ENCODE data around the gene ZNF81.
"Not testable (repeated sequence)": the region's sequence is repeated elsewhere in the genome, so short reads cannot be mapped to it uniquely, and the experiment has no call there.

Gene ZNF81

DNA sequence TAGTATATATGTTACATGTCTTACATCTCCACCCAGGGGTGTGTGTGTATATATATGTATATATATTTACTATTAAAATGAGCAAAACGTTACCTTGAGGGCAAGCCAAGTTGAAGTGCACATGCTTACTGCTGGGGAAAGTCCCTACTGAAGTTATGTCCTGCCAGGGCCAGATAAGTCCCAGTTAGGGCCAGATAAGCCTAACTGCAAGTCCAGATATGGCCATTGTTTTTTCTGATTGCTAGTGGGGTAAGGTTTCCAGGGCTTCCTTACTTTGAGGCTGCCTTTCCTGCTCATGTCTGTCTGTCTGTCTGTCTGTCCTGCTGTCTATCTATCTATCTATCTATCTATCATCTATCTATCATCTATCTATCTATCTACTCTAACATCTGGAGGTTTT is 19.3 kb upstream of the ZNF81 start:
- no peak overlapping the region for H3K4me3 Mint-ChIP-seq
- H3K4me1 Mint-ChIP-seq (ENCODE audit: low read depth): peaks cover under 1% of the 10 kb centered on the region
- H3K27me3 Mint-ChIP-seq: no peaks in the 10 kb centered on the region
- H3K9me3 Mint-ChIP-seq (ENCODE audit: low read depth): no peaks in the 10 kb centered on the region
- no peaks in the 10 kb centered on the region for H3K36me3 Mint-ChIP-seq
- no peak overlapping the region for H3K27ac Mint-ChIP-seq

DNA sequence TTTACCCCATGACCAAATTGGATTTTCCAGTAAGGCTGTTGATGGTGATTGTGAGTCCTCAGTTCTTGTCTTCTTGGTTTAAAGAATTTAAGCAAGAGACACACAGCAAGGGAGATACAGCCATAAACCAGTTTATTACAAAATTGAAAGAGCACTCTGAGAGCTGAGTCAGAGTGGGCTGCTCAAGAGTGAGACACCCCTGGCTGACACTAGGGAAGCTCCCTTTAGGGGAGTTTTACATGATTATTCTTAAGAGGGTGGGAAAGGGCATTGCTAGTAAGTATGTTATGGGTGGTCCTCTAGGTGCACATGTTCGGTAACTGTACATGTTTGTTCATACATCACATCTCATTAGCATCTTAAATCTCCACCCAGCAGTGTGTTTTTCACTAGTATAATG is 18.8 kb upstream of the ZNF81 start:
- Mint-ChIP-seq H3K36me3 (no peaks in the 10 kb centered on the region), H3K9me3 (ENCODE audit: low read depth) (no peaks in the 10 kb centered on the region), H3K4me1 (ENCODE audit: low read depth) (peaks cover 5% of the 10 kb centered on the region), H3K4me3 (no peak overlapping the region), H3K27me3 (no peaks in the 10 kb centered on the region), H3K27ac (no peak overlapping the region)

DNA sequence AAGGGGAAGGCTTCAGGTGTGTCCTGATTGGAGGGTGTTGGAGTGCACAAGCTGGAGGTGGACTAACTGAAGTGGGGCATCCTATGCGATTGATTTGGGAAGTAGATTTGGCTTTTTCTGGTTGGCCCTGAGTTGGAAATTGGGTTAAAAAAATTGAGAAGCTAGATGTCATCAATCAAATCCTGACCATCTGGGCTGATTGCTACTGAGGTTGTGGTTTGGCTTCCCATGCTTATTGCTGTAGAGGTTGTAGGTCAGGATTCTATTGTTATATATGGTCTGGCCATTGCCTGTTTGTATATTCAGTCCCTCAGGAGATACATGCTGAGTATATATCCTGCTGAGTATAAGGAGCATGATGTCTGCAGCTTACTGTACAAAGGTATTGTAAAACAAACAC is 7.7 kb upstream of the ZNF81 start:
- H3K36me3 Mint-ChIP-seq: no peaks in the 10 kb centered on the region
- H3K27ac Mint-ChIP-seq: no peak overlapping the region
- no peak overlapping the region for H3K4me3 Mint-ChIP-seq
- no peaks in the 10 kb centered on the region for H3K27me3 Mint-ChIP-seq
- H3K9me3 Mint-ChIP-seq (ENCODE audit: low read depth): no peaks in the 10 kb centered on the region
- H3K4me1 Mint-ChIP-seq (ENCODE audit: low read depth): no peaks in the 10 kb centered on the region

DNA sequence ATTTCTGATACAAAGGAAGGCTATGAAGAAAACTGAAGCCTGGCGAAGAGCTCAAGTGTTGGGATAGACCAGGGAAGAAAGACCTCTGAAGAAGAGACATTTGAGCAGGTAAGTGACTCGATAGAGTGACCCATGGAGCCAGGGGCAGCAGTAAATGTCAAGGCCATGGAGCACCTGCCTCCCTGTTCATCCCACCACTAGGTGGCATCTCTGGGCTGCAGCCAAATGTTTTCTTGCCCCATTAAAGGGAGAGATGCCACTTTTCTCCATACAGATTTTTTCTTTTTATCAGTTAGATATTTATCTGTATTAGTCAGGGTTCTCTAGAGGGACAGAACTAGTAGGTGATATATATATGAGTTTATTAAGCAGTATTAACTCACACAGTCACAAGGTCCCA is 4.9 kb upstream of the ZNF81 start:
- no peaks in the 10 kb centered on the region for H3K27me3 Mint-ChIP-seq
- no peak overlapping the region for H3K4me3 Mint-ChIP-seq
- H3K4me1 Mint-ChIP-seq (ENCODE audit: low read depth): peaks cover 13% of the 10 kb centered on the region
- H3K27ac Mint-ChIP-seq: no peak overlapping the region
- no peaks in the 10 kb centered on the region for H3K9me3 Mint-ChIP-seq (ENCODE audit: low read depth)
- no peaks in the 10 kb centered on the region for H3K36me3 Mint-ChIP-seq

DNA sequence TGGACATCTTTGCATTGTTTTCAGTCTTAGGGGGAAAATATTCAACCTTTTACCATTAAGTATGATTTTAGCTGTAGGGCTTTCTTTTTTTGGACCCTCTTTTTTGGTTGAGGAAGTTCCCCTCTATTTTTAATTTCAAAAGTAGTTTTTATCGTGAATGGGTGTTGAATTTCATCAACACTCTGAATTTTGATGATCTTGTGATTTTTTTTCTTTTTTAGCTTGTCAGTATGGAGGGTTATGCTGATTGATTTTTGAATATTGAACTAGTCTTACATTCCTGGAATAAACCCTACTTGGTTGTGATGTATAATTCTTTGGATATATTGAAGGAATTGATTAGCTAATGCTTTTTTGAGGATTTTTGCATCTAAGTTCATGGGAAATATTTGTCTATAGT is 1.7 kb downstream of the ZNF81 start:
- Mint-ChIP-seq H3K4me3 (peak overlapping the region; percentile 99), H3K27ac (no peak overlapping the region)

DNA sequence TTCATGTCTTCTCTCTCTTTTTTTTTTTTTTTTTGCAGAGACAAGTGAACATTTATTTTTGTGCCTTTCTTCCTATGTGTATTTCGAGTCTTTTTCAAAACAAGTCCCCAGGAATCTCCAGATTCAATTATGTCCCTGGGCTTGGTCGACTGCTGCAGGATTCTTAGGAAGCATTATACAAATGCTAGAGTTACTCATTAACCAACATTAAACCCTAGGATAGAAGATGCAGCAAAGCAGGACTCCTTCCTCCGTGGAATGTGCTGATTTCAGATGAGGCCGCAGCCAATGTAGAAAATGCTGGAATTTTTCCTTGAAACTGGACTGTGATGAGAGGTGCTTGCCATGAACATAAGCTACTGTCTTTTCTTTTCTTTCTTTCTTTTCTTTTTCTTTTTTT is 3.4 kb downstream of the ZNF81 start:
- Mint-ChIP-seq H3K27me3 (no peaks in the 10 kb centered on the region), H3K27ac (no peak overlapping the region), H3K9me3 (ENCODE audit: low read depth) (no peaks in the 10 kb centered on the region), H3K4me1 (ENCODE audit: low read depth) (peaks cover 24% of the 10 kb centered on the region), H3K4me3 (no peak overlapping the region), H3K36me3 (no peaks in the 10 kb centered on the region)

More for the DNA sequence above, 1.7 kb downstream of the ZNF81 start:
- Mint-ChIP-seq H3K4me1 (ENCODE audit: low read depth) (peaks cover 29% of the 10 kb centered on the region), H3K9me3 (ENCODE audit: low read depth) (no peaks in the 10 kb centered on the region), H3K36me3 (no peaks in the 10 kb centered on the region), H3K27me3 (no peaks in the 10 kb centered on the region)

DNA sequence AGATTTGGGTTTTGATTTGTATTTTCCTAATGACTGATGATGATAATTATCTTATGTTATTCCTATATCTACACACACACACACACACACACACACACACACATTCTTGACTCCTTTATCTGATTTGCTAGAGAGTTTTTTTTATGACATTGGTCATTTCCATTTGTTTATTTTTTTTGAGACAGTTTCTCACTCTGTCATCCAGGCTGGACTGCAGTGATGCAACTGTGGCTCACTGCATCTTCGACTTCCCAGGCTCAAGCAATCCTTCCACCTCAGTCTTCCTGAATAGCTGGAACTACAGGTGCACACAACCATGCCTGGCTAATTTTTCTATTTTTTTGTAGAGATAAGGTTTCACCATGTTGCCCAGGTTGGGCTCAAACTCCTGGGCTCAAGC is 6.7 kb downstream of the ZNF81 start:
- no peaks in the 10 kb centered on the region for H3K9me3 Mint-ChIP-seq (ENCODE audit: low read depth)
- no peak overlapping the region for H3K27ac Mint-ChIP-seq
- peaks cover 6% of the 10 kb centered on the region for H3K4me1 Mint-ChIP-seq (ENCODE audit: low read depth)
- H3K36me3 Mint-ChIP-seq: peaks cover 2% of the 10 kb centered on the region
- no peaks in the 10 kb centered on the region for H3K27me3 Mint-ChIP-seq
- no peak overlapping the region for H3K4me3 Mint-ChIP-seq

DNA sequence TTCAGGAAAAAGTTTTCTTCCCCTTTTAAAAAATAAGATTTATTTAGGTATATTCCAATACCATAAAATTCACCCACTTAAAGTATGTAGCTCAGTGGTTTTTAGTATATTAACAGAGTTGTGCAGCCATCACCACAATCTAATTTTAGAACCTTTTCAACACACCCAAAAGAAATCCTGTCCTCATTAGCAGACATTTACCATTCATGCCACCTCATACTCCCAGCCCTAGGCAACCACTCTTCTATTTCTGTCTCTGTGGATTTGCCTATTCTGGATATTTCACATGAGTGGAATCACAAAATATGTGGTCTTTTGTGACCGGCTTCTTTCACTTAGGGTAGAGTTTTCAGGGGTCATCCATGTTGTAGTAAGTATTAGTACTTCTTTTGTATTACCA is 7.4 kb downstream of the ZNF81 start:
- H3K27ac Mint-ChIP-seq: no peak overlapping the region
- H3K9me3 Mint-ChIP-seq (ENCODE audit: low read depth): no peaks in the 10 kb centered on the region
- peaks cover 4% of the 10 kb centered on the region for H3K4me1 Mint-ChIP-seq (ENCODE audit: low read depth)
- peaks cover 2% of the 10 kb centered on the region for H3K36me3 Mint-ChIP-seq
- H3K4me3 Mint-ChIP-seq: no peak overlapping the region
- H3K27me3 Mint-ChIP-seq: no peaks in the 10 kb centered on the region

DNA sequence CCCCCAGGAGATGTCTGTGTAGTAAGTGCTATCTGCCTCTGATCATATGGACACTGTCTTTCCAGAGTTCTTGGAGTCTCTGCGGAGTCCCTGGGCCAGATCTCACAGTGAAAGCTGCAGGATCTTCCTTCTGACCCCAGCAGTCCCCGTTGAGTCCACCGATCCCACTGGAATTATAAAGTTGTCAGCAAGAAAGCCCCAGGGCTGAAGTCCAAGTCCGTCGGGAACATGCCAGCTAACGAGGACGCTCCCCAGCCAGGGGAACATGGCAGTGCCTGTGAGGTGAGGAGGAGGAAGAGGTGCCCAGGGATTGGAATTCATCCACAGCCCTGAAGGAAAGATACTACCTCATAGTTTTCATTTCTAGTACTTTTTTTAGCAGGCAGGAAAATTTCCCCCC is 9.3 kb downstream of the ZNF81 start:
- peaks cover 2% of the 10 kb centered on the region for H3K36me3 Mint-ChIP-seq
- no peaks in the 10 kb centered on the region for H3K9me3 Mint-ChIP-seq (ENCODE audit: low read depth)
- no peak overlapping the region for H3K27ac Mint-ChIP-seq
- no peak overlapping the region for H3K4me3 Mint-ChIP-seq
- no peaks in the 10 kb centered on the region for H3K27me3 Mint-ChIP-seq
- H3K4me1 Mint-ChIP-seq (ENCODE audit: low read depth): peaks cover 5% of the 10 kb centered on the region

DNA sequence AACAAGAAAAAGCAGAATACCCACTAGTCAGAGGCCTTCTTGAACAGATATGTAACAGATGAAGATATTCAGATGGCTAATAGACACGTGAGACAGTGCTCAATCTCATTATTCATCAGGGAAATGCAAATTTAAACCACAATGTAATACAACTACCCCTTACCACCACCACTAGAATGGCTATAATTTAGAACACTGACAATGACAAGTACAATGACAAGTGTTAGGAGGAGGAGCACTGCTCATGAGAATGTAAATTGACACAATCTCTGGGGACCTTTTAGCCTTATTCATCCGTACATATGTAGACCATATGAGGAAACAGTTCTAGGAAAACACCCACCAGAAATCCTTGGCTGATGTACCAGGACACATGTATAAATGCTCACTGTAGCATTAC is 13.1 kb downstream of the ZNF81 start:
- H3K4me3 Mint-ChIP-seq: no peak overlapping the region
- H3K4me1 Mint-ChIP-seq (ENCODE audit: low read depth): peaks cover 6% of the 10 kb centered on the region
- H3K36me3 Mint-ChIP-seq: peaks cover 2% of the 10 kb centered on the region
- no peak overlapping the region for H3K27ac Mint-ChIP-seq
- no peaks in the 10 kb centered on the region for H3K27me3 Mint-ChIP-seq
- H3K9me3 Mint-ChIP-seq (ENCODE audit: low read depth): no peaks in the 10 kb centered on the region

DNA sequence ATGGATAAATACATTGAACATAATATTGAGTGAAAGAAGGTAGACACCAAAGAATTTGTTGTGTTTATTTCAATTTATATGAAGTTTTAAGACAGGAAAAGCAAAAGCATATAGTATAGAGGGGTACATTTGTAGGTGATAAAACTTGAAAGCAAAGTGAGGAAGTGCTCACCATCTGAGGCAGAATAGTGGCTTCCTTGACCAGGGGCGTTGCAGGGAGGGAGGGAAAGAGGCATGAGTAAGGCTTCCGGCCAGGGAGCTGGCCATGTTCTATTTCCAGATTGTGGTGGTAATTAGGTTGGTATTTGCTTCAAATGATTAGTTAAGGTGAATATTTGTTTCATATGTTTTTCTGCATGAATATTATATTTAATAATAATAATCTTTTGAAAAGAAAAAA is 13.7 kb downstream of the ZNF81 start:
- H3K4me1 Mint-ChIP-seq (ENCODE audit: low read depth); H3K27me3 Mint-ChIP-seq; H3K9me3 Mint-ChIP-seq (ENCODE audit: low read depth); H3K36me3 Mint-ChIP-seq; H3K4me3 Mint-ChIP-seq; H3K27ac Mint-ChIP-seq: not testable (repeated sequence)

DNA sequence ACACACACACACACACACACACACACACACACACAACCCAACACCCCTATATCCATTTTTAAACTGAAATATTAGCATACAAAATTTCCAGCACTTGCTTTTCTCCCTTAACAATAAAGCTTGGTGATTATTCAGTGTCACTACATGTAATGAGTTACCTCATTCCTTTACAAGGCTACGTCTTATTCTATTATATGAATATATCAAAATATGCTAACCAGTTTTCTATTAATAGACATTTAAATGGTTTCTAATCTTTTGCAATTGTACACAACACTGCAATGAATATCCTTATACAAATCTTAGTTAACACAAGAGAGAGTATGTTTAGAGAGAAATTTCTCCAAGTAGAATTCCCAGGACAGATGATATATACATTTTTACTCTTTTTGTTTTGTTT is 14.2 kb downstream of the ZNF81 start:
- H3K36me3 Mint-ChIP-seq: peaks cover 2% of the 10 kb centered on the region
- H3K27ac Mint-ChIP-seq: no peak overlapping the region
- no peaks in the 10 kb centered on the region for H3K9me3 Mint-ChIP-seq (ENCODE audit: low read depth)
- H3K4me3 Mint-ChIP-seq: no peak overlapping the region
- no peaks in the 10 kb centered on the region for H3K27me3 Mint-ChIP-seq
- peaks cover 6% of the 10 kb centered on the region for H3K4me1 Mint-ChIP-seq (ENCODE audit: low read depth)

DNA sequence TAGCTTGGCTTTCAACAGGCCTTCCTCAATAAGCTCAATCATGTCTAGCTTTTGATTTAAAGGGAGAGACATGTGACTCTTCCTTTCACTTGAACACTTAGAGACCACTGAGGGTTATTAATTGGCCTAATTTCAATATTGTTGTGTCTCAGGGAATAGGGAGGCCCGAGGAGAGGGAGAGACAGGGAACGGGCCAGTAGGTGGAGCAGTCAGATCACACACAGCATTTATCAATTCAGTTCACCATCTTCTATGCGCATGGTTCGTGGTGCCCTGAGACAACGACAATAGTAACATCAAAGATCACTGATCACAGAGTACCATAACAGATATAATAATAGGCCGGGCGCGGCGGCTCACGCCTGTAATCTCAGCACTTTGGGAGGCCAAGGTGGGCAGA is 17.8 kb downstream of the ZNF81 start:
- Mint-ChIP-seq H3K27me3 (no peaks in the 10 kb centered on the region), H3K36me3 (peaks cover 2% of the 10 kb centered on the region), H3K27ac (no peak overlapping the region), H3K4me1 (ENCODE audit: low read depth) (peaks cover 6% of the 10 kb centered on the region), H3K4me3 (no peak overlapping the region), H3K9me3 (ENCODE audit: low read depth) (no peaks in the 10 kb centered on the region)

DNA sequence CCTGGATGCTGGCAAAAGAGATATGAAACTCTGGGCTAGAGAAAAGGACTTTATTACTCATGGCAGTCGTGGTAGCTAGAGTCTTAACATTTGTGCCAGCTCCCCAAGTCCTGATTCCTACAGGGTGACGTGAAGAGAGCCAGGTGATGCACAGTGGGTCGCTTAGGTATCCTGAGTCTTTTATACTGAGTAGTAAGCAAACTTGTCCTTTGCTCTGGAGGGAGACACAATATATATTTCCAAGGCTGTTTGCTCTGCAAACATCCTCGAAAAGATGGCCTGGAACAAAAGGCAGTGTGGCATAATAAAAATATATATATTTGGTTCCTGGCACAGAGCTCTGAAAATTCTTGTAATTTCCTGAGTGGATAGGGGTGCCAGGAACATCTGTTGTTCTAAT is 23.0 kb downstream of the ZNF81 start:
- H3K27ac Mint-ChIP-seq: no peak overlapping the region
- no peaks in the 10 kb centered on the region for H3K9me3 Mint-ChIP-seq (ENCODE audit: low read depth)
- peaks cover 8% of the 10 kb centered on the region for H3K36me3 Mint-ChIP-seq

DNA sequence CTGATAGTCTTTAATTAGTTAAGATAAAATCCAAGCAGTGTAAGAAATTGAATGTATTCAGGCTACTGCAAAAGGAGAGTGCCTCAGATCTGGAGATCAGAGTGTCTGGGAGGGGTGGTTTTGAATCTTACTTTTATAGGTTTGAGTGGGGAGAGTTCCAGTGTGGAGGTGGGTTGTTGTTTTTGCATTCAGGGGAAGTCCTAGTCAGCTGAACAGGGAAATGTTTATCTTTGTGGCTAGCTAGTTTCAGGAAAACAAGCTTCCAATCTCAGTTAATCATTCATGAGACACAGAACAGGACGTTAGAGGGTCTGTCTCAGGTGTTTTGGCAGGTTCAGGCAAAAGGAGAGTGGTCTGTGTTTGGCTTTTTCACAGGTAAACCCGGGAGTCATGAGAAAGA is 26.0 kb downstream of the ZNF81 start:
- Mint-ChIP-seq H3K4me3 (no peak overlapping the region), H3K4me1 (ENCODE audit: low read depth) (no peaks in the 10 kb centered on the region), H3K36me3 (peaks cover 13% of the 10 kb centered on the region), H3K9me3 (ENCODE audit: low read depth) (no peaks in the 10 kb centered on the region), H3K27me3 (no peaks in the 10 kb centered on the region), H3K27ac (no peak overlapping the region)

More for the DNA sequence above, 23.0 kb downstream of the ZNF81 start:
- Mint-ChIP-seq H3K4me3 (no peak overlapping the region), H3K4me1 (ENCODE audit: low read depth) (no peaks in the 10 kb centered on the region), H3K27me3 (no peaks in the 10 kb centered on the region)

DNA sequence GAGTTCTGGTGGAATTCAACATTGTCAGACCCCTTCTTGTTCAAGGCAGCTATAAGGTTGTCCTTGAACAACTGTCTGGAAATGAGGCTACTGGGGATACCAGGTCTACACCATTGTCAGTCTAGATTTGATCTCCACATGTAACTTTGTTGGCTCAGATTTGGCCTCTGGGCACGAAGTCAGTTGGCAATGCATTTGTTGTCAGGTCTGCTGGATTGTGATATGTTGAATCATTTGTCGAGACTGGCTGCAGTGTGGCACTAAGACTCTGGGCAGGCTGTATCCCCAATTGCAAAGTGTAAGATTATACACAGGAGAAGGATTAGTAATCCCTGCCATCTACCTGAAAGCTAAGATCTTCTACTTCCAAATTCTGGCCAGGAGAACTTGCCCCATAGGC is 26.5 kb downstream of the ZNF81 start:
- Mint-ChIP-seq H3K27ac (no peak overlapping the region), H3K27me3 (no peaks in the 10 kb centered on the region), H3K9me3 (ENCODE audit: low read depth) (no peaks in the 10 kb centered on the region), H3K4me3 (no peak overlapping the region), H3K4me1 (ENCODE audit: low read depth) (no peaks in the 10 kb centered on the region), H3K36me3 (peaks cover 10% of the 10 kb centered on the region)

DNA sequence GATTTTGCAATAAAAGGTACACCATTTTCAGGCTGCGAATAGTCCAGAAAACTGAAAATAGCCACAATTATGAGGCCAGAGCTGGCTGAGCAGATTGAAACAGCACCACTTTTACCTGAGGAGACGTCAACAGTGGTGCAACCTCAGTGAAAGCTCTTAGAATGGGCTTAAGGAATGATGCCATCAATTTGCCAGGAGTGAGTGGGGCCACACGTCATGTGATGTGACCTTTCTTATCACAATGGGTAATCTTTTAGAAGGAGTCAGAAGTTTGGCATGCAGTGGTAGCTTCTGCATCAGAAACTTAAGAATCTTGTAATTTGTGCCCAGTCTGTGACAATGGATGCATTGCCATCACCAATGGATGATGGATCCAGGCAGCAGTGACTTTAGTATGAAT is 27.6 kb downstream of the ZNF81 start:
- H3K36me3 Mint-ChIP-seq: peaks cover 15% of the 10 kb centered on the region
- no peaks in the 10 kb centered on the region for H3K4me1 Mint-ChIP-seq (ENCODE audit: low read depth)
- H3K27me3 Mint-ChIP-seq: no peaks in the 10 kb centered on the region
- no peaks in the 10 kb centered on the region for H3K9me3 Mint-ChIP-seq (ENCODE audit: low read depth)
- no peak overlapping the region for H3K27ac Mint-ChIP-seq
- H3K4me3 Mint-ChIP-seq: no peak overlapping the region

Data from activated naive CD8-positive, alpha-beta T cell (primary cell).